Measurements from ENCODE around the gene ARMC12. TPM values are rescaled to one million over a fixed set of nuclear protein-coding genes. Genes with fewer than 3 reads are reported as not detected.

Gene ARMC12
- total RNA-seq, 1 experiment from 2014 or later: 1.0 TPM

GRCh38 chr6:35757456-35758123 is 20.8 kb downstream of the ARMC12 start:
- H3K4me1 Mint-ChIP-seq: peaks cover 50% of the 10 kb centered on the region
- peak; percentile 81 for ATAC-seq
- no peak overlapping the region for H3K4me3 Mint-ChIP-seq
- 0 out of 2 replicates have a peak, but pooled peaks cover 4% of the 10 kb centered on the region for H3K9me3 Mint-ChIP-seq
- no peaks in the 10 kb centered on the region for H3K27me3 Mint-ChIP-seq (ENCODE audit: low read depth)
- ChIA-PET POLR2A (interaction anchor here (0.7 kb wide), 1 partner anchor 25 kb away, joined by 4 read pairs; no protein-coding TSS in a partner anchor), CTCF (interaction anchor here (0.5 to 6.0 kb wide), 34 partner anchors 9 to 254 kb away, joined by 3 to 86 read pairs (median 4); partner anchors contain the start of genes ARMC12, CLPS and LHFPL5)
- DNase-seq (ENCODE audit: low spot score): peak; percentile 57
- TF ChIP-seq ZNF671 (CRISPR knock-in tag; IDR thresholded peaks at IDR 0.05) (no peak), PRRX2 (CRISPR knock-in tag; IDR thresholded peaks at IDR 0.05) (no peak), FOXK1 (CRISPR knock-in tag; IDR thresholded peaks at IDR 0.05) (no peak), ZNF317 (CRISPR knock-in tag; IDR thresholded peaks at IDR 0.05; ENCODE audit: borderline replicate concordance, low read depth) (no peak), ZNF423 (CRISPR knock-in tag; IDR thresholded peaks at IDR 0.05) (no peak), ZNF121 (CRISPR knock-in tag; IDR thresholded peaks at IDR 0.05) (no peak), SP1 (CRISPR knock-in tag; conservative IDR thresholded peaks at IDR 0.05) (no peak), TEAD1 (CRISPR knock-in tag; IDR thresholded peaks at IDR 0.05) (no peak), USF2 (CRISPR knock-in tag; IDR thresholded peaks at IDR 0.05) (no peak), AFF4 (CRISPR knock-in tag; IDR thresholded peaks at IDR 0.05; ENCODE audit: borderline replicate concordance) (no peak), ZNF425 (CRISPR knock-in tag; conservative IDR thresholded peaks at IDR 0.05) (no peak), JUN (CRISPR knock-in tag; IDR thresholded peaks at IDR 0.05) (no peak), E2F5 (CRISPR knock-in tag; IDR thresholded peaks at IDR 0.05) (no peak), SMAD3 (CRISPR knock-in tag; IDR thresholded peaks at IDR 0.05; ENCODE audit: borderline replicate concordance) (no peak)
- peak overlapping the region; percentile 86 for H3K27ac Mint-ChIP-seq
- peaks cover 6% of the 10 kb centered on the region; the same call in 1 of the 2 replicates for H3K36me3 Mint-ChIP-seq

GRCh38 chr6:35759426-35759825 is 22.6 kb downstream of the ARMC12 start:
- no peak for DNase-seq (ENCODE audit: low spot score)
- peaks cover 6% of the 10 kb centered on the region; the same call in 1 of the 2 replicates for H3K36me3 Mint-ChIP-seq
- H3K9me3 Mint-ChIP-seq: 0 out of 2 replicates have a peak, but pooled peaks cover 4% of the 10 kb centered on the region
- peaks cover 59% of the 10 kb centered on the region for H3K4me1 Mint-ChIP-seq
- no peak overlapping the region for H3K27ac Mint-ChIP-seq
- ATAC-seq: no peak
- no peak overlapping the region for H3K4me3 Mint-ChIP-seq
- H3K27me3 Mint-ChIP-seq (ENCODE audit: low read depth): no peaks in the 10 kb centered on the region
- CTCF ChIA-PET: interaction anchor here (1.4 to 6.0 kb wide), 2 partner anchors 21 to 237 kb away, joined by 4 to 86 read pairs; partner anchors contain the start of gene ARMC12
- TF ChIP-seq ZNF425 (CRISPR knock-in tag; conservative IDR thresholded peaks at IDR 0.05): no peak
- no peak for TF ChIP-seq ZNF219 (CRISPR knock-in tag; IDR thresholded peaks at IDR 0.05; ENCODE audit: borderline replicate concordance)
- POLR2A ChIA-PET: no interaction called here
